ENCODE measurements around the gene B3GALNT2.
"Not testable (repeated sequence)": the region's sequence is repeated elsewhere in the genome, so short reads cannot be mapped to it uniquely, and the experiment has no call there.

B3GALNT2 gene

DNA sequence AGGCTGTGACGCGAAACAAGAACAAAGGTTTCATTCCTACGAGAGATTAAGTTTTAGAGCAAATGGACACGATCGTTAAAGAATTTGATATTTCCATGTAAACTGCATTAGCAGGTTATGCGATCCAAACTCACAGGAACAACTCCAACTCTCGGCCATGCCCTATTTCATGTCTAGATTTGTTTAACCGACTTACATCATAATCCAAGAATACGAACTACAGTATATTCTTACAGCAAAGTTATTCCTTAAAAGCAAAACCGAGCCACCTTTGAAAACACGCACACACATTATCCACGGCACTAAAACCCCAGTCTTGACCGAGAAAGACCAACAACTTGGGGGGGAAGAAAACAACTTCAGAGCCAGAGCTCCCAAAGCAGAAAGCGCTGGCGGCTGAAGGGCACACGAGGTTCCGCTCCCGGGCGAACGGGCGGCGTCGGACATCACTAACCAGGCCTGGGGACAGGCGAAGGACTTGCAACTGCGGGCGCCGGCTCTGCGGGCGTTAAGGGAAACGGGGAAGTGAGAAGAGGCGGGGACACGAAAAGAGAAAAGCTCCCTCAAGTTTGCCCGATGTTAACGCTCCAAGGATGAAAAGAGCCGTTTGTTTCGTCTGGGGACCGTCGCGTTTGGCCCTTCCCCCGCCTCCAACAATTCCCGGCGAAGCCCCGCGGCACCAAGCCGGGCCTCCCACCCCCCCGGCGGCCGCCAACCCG lies 690 bp downstream of the B3GALNT2 start:
- DNase-seq: peak; percentile 34

DNA sequence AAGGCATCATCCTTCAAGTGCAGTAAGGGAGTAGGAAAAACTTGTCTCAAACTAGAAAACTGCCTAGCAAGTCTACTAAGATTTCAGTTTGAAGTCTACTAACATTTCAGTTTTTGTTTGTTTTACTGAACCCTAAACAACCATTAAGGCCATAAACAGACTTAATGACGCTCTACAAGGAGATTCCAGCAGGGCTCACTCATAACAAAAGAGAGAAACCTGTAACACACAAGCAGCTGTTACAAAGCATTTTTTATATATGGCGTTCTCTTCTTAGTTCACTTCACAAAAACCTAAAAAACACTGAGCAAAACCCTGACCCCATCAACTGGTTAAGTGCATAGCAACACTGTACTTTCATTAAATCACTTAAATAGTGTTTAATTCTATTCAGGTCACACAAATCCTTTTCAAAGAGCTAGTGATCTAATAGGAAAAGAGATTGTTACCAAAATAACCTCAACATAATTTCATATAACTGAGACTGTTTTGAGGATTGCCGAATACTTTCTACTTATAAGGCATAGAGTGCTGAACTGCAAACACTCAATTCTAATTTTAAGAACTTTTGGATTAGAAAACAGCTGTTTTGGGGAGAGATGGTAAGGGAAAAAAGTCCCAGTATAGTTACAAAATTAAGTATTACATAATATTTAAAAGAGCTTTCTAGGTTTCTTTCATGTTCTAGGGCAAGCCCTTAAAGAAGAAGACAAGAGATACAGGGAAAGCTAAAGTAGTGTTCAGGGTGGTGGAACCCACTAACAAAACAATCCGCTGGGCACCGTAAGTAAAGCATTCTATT lies 1.4 kb downstream of the B3GALNT2 start:
- DNase-seq: peak; percentile 2

DNA sequence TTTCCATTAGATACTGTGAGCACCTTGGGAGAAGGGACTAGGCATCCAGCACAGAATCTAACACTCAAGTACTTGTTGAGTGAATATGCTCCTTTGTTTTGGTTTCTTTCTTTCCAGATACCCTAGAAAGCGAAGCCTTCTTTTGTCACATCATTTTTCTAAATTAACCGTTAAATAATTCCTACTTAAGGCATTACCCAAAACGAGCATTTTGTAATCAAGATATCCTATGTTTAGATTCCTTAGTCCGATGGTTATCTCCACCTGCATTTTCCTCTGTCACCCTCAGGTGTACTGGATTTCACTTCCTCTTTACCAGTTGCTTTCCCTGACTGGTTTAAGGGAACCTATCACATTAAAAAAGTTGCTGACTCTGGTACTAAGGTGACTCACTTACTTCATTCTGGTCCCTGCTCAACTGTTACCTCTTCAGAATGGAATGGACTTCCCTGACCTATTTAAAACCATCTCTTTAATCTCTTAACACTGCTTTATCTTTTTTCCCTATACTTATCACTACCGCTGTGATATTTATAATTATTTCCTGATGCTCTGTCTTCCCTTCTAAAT lies 3.2 kb downstream of the B3GALNT2 start:
- no peak for DNase-seq

DNA sequence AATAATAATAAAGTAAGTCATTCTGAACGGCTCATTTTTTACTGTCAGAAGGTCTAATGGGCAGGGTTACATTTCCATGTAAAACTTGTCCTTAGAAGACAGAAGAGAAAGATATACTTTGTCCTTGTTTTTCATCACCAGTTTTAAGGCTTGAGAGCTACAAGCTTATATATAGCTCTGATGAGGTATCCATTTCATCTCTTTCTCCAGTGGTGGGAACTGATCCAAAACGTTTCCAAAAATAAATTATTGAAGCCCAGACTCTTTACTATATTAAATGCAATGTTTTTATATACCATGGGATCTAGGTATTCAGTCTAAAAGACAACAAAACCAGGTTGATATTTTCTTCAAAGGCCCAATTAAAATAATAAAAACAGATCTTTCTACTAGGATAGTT lies 8.7 kb downstream of the B3GALNT2 start:
- no peak for DNase-seq

DNA sequence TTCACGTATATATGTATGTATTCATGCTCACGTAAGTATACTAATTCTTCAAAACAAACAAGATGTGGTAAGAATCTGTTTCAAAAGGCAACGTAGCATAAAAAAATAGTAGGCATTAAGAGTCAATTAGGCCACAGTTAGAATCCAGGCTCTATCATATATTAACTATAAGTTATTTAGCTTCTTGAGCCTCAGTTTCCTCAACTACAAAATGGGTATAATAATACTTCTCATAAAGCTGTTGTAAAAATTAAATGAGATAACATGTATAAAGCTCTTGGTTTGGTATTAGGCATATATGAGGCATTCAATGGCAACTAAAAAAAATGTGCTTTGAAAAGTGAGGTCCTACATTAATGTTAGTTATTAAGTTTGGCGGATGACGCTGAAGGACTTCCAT lies 9.2 kb downstream of the B3GALNT2 start:
- no peak for DNase-seq

DNA sequence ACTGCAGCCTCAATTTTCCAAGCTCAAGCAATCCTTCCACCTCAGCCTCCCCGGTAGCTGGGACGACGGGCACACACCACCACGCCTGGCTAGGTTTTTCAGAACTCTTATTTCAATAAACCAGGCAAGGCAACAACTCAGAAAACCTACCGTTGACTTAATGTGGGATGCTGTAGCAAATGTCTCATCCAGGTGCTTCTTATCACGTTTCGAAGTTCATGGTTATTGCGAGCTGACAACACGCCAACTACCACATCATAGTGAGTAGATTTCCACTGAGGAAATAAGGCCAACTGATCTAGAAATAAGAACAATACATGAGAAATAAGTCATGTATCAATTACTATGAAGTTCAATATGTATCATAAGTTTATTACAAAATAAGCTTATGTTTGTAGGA lies 9.7 kb downstream of the B3GALNT2 start:
- no peak for DNase-seq

DNA sequence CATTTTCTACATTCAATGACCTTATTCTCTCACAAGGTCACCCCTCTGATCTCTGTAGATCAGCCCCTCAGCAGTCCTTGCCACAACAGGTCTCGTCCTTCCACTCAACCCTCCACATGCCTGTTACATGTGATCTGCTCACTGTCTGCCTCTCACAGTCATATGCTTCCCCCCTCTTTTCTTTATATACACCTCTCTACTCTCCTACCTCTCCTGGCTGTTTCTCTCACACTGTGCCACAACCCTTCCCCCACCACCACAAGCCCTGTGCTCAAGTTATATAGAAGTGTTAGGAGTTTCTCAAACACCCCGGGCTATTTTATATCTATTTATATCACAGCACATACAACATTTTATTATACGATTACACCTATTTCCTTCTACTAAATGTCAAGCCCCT lies 12.6 kb downstream of the B3GALNT2 start:
- DNase-seq: no peak

DNA sequence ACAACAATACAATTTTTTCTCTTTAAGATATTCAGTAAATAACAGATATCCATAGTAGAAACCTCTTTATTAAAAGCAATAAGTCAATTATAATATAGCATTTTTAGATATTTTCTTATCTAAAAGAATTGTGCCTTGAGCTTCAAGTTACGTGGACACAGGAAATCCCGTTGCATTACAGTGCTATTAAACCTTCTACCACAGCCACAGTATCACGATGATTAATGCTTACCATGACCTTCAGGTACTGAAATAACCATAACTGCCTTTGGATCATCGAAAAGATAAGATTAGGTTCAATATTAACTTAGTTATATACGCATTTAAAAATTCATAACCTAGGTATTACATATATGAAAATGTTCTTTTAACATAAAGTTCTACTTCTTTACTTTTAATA lies 17.9 kb downstream of the B3GALNT2 start:
- DNase-seq: no peak

DNA sequence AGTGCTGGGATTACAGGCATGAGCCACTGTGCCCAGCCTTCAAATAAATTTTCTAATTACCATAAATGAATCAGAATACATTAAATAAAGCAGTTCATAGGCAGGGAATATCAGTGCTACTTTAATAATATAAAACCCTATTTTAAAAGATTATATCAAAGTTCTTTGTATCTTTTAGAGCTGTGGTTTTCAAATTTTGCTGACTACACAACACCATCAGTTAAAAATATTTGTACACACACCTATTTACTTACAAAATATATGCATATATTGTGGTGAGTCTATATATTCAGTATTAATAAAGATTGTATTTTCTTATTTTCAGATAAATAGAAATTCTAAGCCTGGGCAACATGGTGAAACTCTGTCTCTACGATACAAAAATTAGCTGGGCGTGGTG lies 18.7 kb downstream of the B3GALNT2 start:
- no peak for DNase-seq

DNA sequence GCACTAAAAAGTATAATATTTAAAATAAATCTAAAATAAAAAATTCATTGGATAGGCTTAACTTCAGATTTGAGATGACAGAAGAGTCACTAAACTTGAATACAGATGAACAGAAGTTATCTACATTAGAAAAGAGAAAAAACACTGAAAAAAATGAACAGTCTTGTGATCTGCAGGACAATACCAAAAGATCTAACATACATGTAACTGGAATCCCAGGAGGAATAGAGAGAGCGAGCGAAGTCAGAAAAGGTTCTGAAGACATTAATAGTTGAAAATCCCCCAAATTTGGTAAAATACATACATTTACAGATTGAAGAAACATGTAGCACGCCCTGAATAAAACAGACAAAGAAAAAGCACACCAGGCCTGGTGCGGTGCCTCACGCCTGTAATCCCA lies 21.2 kb downstream of the B3GALNT2 start:
- no peak for DNase-seq

DNA sequence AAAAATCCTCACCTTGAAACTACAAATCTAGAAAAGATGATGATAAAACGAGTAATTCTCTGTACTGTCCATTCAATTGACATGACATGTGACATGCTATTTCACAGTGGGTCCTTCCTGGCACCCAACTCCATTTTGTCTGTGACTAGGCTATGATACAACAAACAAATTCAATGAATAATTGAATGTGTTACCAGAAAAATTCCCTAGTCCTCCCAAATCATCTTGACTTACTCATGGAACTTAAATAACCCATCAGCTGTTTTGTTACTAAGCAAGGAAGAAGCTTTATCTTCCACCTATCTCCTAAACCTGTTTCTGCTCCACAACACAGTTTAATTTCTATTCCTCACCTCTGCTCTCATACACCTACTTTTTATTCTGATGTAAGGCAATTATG lies 30.4 kb downstream of the B3GALNT2 start:
- DNase-seq: no peak

DNA sequence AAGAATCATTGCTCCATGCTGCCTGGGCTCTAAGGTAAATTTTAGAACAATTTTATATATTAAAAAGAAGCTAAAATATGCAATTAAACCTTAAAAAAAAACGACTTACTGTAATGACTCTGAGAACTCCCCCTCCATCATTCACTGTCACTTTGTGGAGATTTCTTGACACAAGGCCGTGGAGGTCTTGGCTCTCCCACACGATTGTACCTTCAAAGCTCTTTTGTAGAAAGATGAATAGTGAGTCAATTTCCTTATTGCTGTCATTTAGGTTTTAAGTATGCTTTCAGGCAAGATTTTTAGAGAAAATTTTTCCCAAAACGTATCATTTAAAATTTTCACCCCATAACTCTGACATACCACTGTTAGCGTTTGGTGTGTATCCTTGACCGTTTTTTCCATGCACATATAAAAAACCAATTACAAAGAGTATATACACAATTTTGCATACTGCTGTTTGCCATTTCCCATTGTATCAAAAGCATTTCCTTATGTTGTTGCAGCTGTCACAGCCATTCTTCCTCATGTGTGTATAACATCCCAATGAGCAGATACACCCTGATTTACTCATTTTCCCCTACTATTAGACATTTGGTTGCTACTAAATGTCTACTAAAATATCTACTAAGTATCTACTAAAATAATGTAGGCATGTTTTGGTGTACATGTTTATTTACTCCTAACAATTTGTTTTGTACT lies 33.4 kb downstream of the B3GALNT2 start:
- no peak for DNase-seq

DNA sequence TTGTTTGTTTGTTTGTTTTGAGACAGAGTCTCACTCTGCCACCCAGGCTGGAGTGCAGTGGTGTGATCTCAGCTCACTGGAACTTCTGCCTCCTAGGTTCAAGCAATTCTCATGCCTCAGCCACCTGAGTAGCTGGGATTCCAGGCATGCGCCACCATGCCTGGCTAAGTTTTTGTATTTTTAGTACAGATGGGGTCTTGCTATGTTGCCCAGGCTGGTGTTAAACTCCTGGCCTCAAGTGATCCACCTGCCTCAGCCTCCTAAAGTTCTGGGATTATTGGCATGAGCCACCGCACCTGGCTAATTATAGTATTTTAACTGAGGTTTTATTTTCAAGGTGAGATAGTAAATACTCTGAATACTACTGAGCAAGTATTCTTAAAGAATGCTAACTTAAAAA lies 34.4 kb downstream of the B3GALNT2 start:
- not testable (repeated sequence) for DNase-seq

DNA sequence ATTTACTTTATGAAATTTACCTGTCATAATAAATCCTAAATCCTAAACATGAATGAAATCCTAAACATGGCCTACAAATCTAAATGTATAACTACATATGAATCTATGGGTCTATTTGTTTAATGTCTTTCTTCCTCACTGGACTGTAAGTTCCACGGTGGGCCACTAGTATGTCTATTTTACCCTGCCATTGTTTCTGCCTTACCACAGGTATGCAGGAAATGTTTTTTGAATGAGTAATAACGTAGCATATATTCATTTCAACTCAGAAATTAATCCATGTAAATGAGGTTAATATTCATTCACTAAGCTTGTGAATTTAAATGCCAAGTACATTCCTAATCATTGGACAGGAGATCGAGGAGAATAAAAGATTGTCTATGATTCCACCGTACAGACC lies 35.3 kb downstream of the B3GALNT2 start:
- DNase-seq: no peak

DNA sequence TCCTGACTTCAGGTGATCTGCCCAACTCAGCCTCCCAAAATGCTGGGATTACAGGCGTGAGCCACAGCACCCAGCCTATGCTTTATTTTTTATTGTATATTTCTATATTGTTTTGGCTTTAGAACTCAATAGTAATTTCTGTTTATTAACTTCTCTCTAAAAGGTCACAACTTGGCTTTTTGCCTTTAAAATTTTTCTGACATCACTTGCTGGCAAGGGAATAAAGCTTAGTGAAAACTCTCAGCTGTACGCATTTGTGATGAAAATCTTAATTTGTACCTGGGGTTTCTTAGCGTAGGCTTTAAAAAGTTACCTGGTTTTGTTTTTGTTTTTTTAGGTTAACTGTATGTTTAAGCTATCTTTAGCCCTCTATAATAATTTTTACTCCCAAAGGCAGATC lies 36.2 kb downstream of the B3GALNT2 start:
- no peak for DNase-seq

DNA sequence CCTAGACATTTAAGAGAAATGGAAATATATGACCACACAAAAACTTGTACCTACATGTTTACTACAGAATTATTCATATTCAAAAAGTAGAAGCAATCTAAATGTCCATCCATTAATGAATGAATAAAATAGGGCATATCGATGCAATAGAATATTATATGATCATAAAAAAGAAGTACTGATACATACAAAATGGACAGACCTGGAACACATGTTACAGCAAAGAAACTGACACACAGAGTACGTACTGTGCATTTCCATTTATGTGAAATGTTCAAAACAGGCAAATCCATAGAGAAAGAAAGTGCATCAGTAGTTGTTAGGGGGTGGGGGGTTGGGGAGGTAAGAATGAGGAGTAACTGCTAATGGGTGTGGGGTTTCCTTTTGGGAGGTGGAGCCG lies 39.2 kb downstream of the B3GALNT2 start:
- DNase-seq: no peak

DNA sequence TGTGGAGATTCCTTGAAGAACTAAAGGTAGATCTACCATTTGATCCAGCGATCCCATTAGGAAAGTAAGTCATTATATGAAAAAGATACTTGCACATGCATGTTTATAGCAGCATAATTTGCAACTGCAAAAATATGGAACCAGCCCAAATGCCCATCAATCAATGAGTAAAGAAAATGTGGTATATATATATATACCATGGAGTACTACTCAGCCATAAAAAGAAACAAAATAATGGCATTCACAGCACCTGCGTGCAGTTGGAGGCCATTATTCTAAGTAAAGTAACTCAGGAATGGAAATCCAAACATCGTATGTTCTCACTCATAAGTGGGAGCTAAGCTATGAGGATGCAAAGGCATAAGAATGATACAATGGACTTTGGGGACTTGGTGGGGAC lies 41.4 kb downstream of the B3GALNT2 start:
- DNase-seq: not testable (repeated sequence)

DNA sequence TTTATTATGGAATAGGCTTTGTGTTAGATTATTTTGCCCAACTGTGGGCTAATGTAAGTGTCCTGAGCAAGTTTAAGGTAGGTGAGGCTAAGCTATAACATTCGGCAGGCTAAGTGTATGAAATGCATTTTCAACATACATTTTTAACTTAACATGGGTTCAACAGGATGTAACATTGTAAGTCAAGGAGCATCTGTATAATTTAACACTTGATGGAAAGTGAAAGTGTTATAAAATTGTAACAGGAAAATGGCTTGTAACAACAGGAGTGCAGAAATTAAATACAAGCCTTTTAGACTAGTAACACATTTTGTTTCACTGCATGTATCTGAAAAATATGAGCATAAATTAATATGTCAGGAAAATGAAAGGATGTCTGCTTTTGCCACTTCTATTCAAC lies 42.3 kb downstream of the B3GALNT2 start:
- DNase-seq: no peak

DNA sequence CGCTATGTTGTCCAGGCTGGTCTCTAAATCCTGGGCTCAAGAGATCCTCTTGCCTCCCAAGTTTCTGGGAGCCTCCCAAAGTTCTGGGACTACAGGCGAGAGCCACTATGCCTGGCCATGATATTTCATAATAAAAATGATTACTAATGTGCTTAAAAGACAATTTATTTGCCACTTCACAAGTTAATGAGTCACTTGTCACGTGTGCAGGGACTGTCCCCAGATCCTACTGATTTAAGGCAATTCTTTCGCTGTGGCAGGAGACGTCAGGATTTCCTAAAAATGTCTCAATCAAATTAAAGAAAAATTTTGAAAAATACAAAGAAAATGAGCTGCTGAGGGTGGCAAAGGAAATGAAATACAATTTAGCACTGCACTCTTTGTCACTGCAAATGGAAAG lies 43.5 kb downstream of the B3GALNT2 start:
- no peak for DNase-seq

DNA sequence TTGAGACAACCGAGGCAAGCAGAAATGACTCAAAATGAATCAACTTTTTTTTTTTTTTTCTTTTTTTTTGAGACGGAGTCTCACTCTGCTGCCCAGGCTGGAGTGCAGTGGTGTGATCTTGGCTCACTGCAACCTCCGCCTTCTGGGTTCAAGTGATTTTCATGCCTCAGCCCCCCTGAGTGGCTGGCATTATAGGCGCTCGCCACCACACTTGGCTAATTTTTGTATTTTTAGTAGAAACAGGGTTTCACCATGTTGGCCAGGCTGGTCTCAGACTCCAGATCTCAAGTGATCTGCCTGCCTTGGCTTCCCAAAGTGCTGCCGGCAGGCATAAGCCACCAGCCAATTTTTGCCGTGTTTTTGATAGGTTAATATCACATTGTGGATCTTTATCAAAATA lies 46.4 kb downstream of the B3GALNT2 start:
- DNase-seq: not testable (repeated sequence)

DNA sequence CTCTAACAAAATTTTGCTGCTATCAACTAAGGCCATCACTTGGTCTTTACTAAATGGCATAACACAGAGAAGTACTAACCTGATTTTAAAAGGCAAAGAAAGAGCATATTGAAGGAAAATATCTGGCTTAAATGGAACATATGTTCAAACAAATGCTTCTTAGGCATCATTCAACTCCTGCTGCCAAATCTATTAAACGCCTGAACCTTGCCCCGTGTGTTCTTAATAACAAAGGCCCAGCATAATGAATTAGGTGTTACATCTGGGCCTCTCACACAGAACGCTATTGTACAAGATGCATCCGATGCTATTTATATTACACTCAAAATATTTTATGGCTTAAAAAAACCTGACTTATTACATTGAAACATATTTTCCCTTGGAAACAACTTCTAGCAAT lies 48.4 kb downstream of the B3GALNT2 start:
- DNase-seq: no peak

DNA sequence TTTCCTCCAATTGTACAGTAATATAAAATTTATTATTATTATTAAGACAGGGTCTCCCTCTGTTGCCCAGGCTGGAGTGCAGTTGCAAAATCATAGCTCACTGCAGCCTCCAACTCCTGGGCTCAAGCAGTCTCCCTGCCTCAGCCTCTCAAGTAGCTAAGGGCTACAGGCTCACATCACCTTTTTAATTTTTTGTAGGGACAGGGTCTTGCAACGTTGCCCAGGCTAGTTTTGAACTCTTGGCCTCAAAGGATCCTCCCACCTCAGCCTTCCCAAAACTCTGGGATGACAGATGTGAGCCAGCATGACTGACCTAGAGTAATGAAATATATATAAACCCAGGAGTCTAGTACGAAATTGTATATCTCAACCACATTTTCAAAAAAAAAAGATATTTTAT lies 49.2 kb downstream of the B3GALNT2 start:
- DNase-seq: no peak

DNA sequence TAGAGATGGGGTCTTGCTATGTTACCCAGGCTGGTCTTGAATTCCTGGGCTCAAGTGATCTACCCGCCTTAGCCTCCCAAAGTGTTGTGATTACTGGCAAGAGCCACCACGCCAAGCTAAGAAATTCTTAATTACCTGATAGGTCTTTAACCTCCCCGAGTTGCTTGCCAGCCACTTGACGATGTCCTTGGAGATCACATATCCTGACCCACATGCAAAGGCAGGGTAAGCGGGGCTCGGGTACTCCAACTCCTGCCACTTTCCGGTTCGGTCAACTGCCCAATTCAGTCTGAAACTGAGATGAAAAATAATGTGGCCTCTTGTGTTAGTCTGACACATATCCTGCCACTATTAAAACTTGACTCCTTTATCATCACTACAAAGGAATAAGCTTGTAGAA lies 50.2 kb downstream of the B3GALNT2 start:
- DNase-seq: no peak

Measured in NCI-H1105 treated with DMSO at 0.1 percent for 48 hours (cell line).